Stimulated activated CD4-positive, alpha-beta T cell treated with anti-CD3 and anti-CD28 coated beads, Interleukin-4, amount 100 ng/mL, for 1 hour (primary cell): Measurements from ENCODE around the gene PSMC3.

Experiments used
- DNase-seq: peaks from one replicate; pipeline ENCODE4 v3.0.0-alpha.2; 2020

PSMC3 gene

GRCh38 chr11:47442514-47442913 is 16.3 kb upstream of the PSMC3 start:
- no peak for DNase-seq

- DNase-seq = no peak
Observed at GRCh38 chr11:47441421-47441820, 15.2 kb upstream of the PSMC3 start.

GRCh38 chr11:47440054-47440476 is 13.8 kb upstream of the PSMC3 start:
- no peak for DNase-seq

GRCh38 chr11:47438721-47439120 is 12.5 kb upstream of the PSMC3 start:
- DNase-seq = no peak

GRCh38 chr11:47437746-47438418 is 11.6 kb upstream of the PSMC3 start:
- DNase-seq = no peak

- no peak for DNase-seq
Observed at GRCh38 chr11:47437218-47437745, 11.0 kb upstream of the PSMC3 start.

GRCh38 chr11:47436726-47437125 is 10.5 kb upstream of the PSMC3 start:
- DNase-seq = no peak

- DNase-seq = no peak
Observed at GRCh38 chr11:47435687-47436086, 9.4 kb upstream of the PSMC3 start.

GRCh38 chr11:47434011-47434786 is 8.0 kb upstream of the PSMC3 start:
- no peak for DNase-seq

- no peak for DNase-seq
Observed at GRCh38 chr11:47433157-47433556, 6.9 kb upstream of the PSMC3 start.

- no peak for DNase-seq
Observed at GRCh38 chr11:47431356-47432083, 5.3 kb upstream of the PSMC3 start.

GRCh38 chr11:47430524-47430923 is 4.3 kb upstream of the PSMC3 start:
- DNase-seq = no peak

- DNase-seq = no peak
Observed at GRCh38 chr11:47425611-47426010, 628 bp downstream of the PSMC3 start.

GRCh38 chr11:47418454-47419259 is 7.6 kb downstream of the PSMC3 start:
- DNase-seq = no peak

- no peak for DNase-seq
Observed at GRCh38 chr11:47417712-47418111, 8.5 kb downstream of the PSMC3 start.

GRCh38 chr11:47415949-47416472 is 10.2 kb downstream of the PSMC3 start:
- no peak for DNase-seq

- no peak for DNase-seq
Observed at GRCh38 chr11:47415091-47415854, 11.0 kb downstream of the PSMC3 start.

- DNase-seq = no peak
Observed at GRCh38 chr11:47414685-47415070, 11.6 kb downstream of the PSMC3 start.

GRCh38 chr11:47413908-47414684 is 12.1 kb downstream of the PSMC3 start:
- DNase-seq = no peak

GRCh38 chr11:47413351-47413750 is 12.9 kb downstream of the PSMC3 start:
- no peak for DNase-seq
